Kidney (tissue), 22 donors: Measurements from ENCODE around the gene ANOS1. TPM values are rescaled to one million over a fixed set of nuclear protein-coding genes. Genes with fewer than 3 reads are reported as not detected.
"Not testable (repeated sequence)": the region's sequence is repeated elsewhere in the genome, so short reads cannot be mapped to it uniquely, and the experiment has no call there.

Experiments
- DNase-seq, 5 donors: peaks; one replicate each; pipeline ENCODE4 v3.0.0-alpha.2; 2013 to 2020
- FAIRE-seq: peaks from 2 replicates; lab custom pipeline; 2012; peaks lifted over from hg19 to GRCh38; lab: Jason Lieb, UNC
- H3K27ac ChIP-seq, 2 donors: one replicate each; pipeline ENCODE4 v1.7.0; 2013; ENCODE audit warnings: low read depth in 2 of 2, low read length in 2 of 2, inconsistent platforms in 1 of 2
- H3K27me3 ChIP-seq: one replicate; pipeline ENCODE4 v1.7.1; 2013; ENCODE audit warnings: low read length, inconsistent platforms; ENCODE audit not compliant: control insufficient read depth, insufficient read depth
- H3K36me3 ChIP-seq, 3 donors: one replicate each; pipeline versions ENCODE4 v1.7.0 to v1.7.1; 2013; ENCODE audit warnings: low read length in 3 of 3, control low read depth in 1 of 3, inconsistent platforms in 1 of 3; ENCODE audit not compliant: insufficient read depth in 3 of 3, control insufficient read depth in 2 of 3
- H3K4me1 ChIP-seq, 3 donors: one replicate each; pipeline versions ENCODE4 v1.7.0 to v1.7.1; 2013; ENCODE audit warnings: low read length in 3 of 3, inconsistent platforms in 1 of 3, low read depth in 1 of 3; ENCODE audit not compliant: control insufficient read depth in 2 of 3, insufficient read depth in 2 of 3
- H3K4me3 ChIP-seq, 3 donors: one replicate each; pipeline versions ENCODE4 v1.7.0 to v1.8.1; 2013; ENCODE audit warnings: low read length in 3 of 3, control low read depth in 1 of 3, inconsistent platforms in 1 of 3
- H3K9ac ChIP-seq, 3 donors: one replicate each; pipeline versions ENCODE4 v1.7.0 to v1.7.1; 2013; ENCODE audit warnings: low read length in 3 of 3, control low read depth in 1 of 3, inconsistent platforms in 1 of 3
- H3K9me3 ChIP-seq, 3 donors: one replicate each; pipeline versions ENCODE4 v1.7.0 to v1.7.1; 2013; ENCODE audit warnings: low read length in 3 of 3, control low read depth in 1 of 3, inconsistent platforms in 1 of 3; ENCODE audit not compliant: control insufficient read depth in 2 of 3, insufficient read depth in 1 of 3
- CTCF ChIP-seq: IDR thresholded peaks from 3 replicates; pipeline ENCODE4 v1.5.1; 2012; ENCODE audit warnings: mild to moderate bottlenecking, moderate library complexity, borderline replicate concordance; ENCODE audit not compliant: insufficient read depth; ENCODE audit errors: extremely low read depth
- intact Hi-C: fragments of 100-400 bp; cut with DNase I; formaldehyde crosslinking; loops from one replicate; pipeline ENCODE4 v1.11.1; 2022
- long read RNA-seq, 10 donors: library from polyadenylated mRNA in 1 of 10; unstranded in 1 of 10; transcript quantifications; one replicate each; pipeline ENCODE4 v2.0.0 and lab custom pipeline, GENCODE V29; 2021 to 2026
- polyA plus RNA-seq: library from polyadenylated mRNA; stranded (reverse); fragments of 350-450 nt; fragmentation: Illumina TruSeq; extraction: RNeasy Lipid Tissue Mini Kit (QIAGEN cat#74804); gene quantifications from one replicate; pipeline ENCODE4 v1.2.3, GENCODE V29; 2014; ENCODE audit warnings: low read depth, low replicate concordance; ENCODE audit not compliant: insufficient read depth
- total RNA-seq: library from RNA; stranded (reverse); fragmentation: NEBNext Ultra II Directional; extraction: Animal tissue kit (Norgen Biotek cat#: 25700); gene quantifications from one replicate; pipeline ENCODE4 v1.2.1, GENCODE V29; 2021
- donor health status: control.
- donor health status: control.
- donor health status: control.
- donor health status: control.
- donor health status: control.
- donor health status: DM: yes; HTN: yes; CAD: no.
- donor health status: Normal renal cell carcinoma (clear cell type).

Gene ANOS1
- total RNA-seq (2.3 TPM), polyA plus RNA-seq (0.69 TPM)
- long read RNA-seq, donor 1, result 0 reads
- long read RNA-seq, donor 2, result 0 reads
- long read RNA-seq, donor 3, partial matches to known transcripts, result 0 of 1 reads
- long read RNA-seq, donor 3, other reads (novel, unspliced or antisense), result 0 of 1 reads
- long read RNA-seq, donor 4, full-length matches to known transcripts, result 2 of 2 reads
- long read RNA-seq, donor 4, partial matches to known transcripts, result 0 of 2 reads
- long read RNA-seq, donor 4, other reads (novel, unspliced or antisense), result 0 of 2 reads
- long read RNA-seq, donor 5, result 0 reads
- long read RNA-seq, donor 6, result 0 reads
- long read RNA-seq, donor 7, partial matches to known transcripts, result 0 of 3 reads
- long read RNA-seq, donor 7, other reads (novel, unspliced or antisense), result 3 of 3 reads
- long read RNA-seq, donor 8, result 0 reads
- long read RNA-seq, donor 9, result 0 reads
- long read RNA-seq, donor 10, result 0 reads

GRCh38 chrX:8731559-8732395, at the start of gene ANOS1:
Gene ANOS1 (minus strand): TSS chrX:8732137. CDS start chrX:8732036, 101 bp downstream.
- peak; percentile 77 to 86 (median 81) for DNase-seq
- Histone ChIP-seq H3K27me3 (peaks cover 19% of the 10 kb centered on the region), H3K27ac (no peak within 1 kb of the TSS), H3K36me3 (no peaks in the 10 kb centered on the region), H3K9me3 (no peaks in the 10 kb centered on the region), H3K4me3 (peak within 1 kb of the TSS in 2 of 3 donors; percentile 37 to 41), H3K9ac (no peak within 1 kb of the TSS), H3K4me1 (no peaks in the 10 kb centered on the region)
- no peak for TF ChIP-seq CTCF
- intact Hi-C loops, result loop anchor here (10.0 kb wide), 1 partner anchor 737 kb away; no protein-coding TSS in a partner anchor
- FAIRE-seq, result no peak

DNA sequence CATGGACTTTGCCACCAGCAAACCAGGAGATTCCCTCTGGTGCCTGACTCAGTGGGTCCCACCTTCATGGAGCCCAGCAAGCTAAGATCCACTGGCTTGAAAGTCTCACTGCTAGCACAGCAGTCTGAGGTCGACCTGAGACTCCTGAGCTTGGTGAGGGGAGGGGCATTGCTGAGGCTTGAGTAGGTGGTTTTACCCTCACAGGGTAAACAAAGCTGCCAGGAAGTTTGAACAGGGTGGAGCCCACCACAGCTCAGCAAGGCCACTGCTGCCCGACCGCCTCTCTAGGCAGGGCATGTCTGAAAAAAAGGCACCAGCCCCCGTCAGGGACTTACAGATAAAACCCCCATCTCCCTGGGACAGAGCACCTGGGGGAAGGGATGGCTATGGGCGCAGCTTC, 41.2 kb upstream of the ANOS1 start:
- no peaks in the 10 kb centered on the region for H3K4me1 ChIP-seq
- no peaks in the 10 kb centered on the region for H3K9me3 ChIP-seq
- DNase-seq (peak in 1 of 5 donors; percentile 41), FAIRE-seq (no peak)
- H3K9ac ChIP-seq, result no peak overlapping the region
- no peaks in the 10 kb centered on the region for H3K36me3 ChIP-seq
- no peak overlapping the region for H3K4me3 ChIP-seq
- TF ChIP-seq CTCF, result no peak
- H3K27ac ChIP-seq, result no peak overlapping the region
- H3K27me3 ChIP-seq, result no peaks in the 10 kb centered on the region
- intact Hi-C loops, result no loop called here

- Histone ChIP-seq H3K9ac (no peak overlapping the region), H3K9me3 (no peaks in the 10 kb centered on the region), H3K4me1 (no peaks in the 10 kb centered on the region), H3K36me3 (no peaks in the 10 kb centered on the region), H3K27me3 (peaks cover 2% of the 10 kb centered on the region), H3K4me3 (no peak overlapping the region), H3K27ac (no peak overlapping the region)
- intact Hi-C loops, result no loop called here
- FAIRE-seq, result no peak
- no peak for TF ChIP-seq CTCF
- no peak for DNase-seq
Observed at GRCh38 chrX:8760021-8760420, 28.1 kb upstream of the ANOS1 start.

GRCh38 chrX:8758706-8759105, 26.8 kb upstream of the ANOS1 start:
- FAIRE-seq, intact Hi-C loops: not testable (repeated sequence)

GRCh38 chrX:8757609-8758389, 25.9 kb upstream of the ANOS1 start:
- H3K36me3 ChIP-seq, H3K9me3 ChIP-seq, DNase-seq, H3K27ac ChIP-seq, H3K4me1 ChIP-seq, FAIRE-seq, H3K9ac ChIP-seq, H3K4me3 ChIP-seq, intact Hi-C loops, H3K27me3 ChIP-seq: not testable (repeated sequence)

More at GRCh38 chrX:8758706-8759105, 26.8 kb upstream of the ANOS1 start:
- not testable (repeated sequence) for H3K27me3 ChIP-seq, H3K9me3 ChIP-seq, H3K4me1 ChIP-seq, DNase-seq, H3K9ac ChIP-seq, H3K36me3 ChIP-seq, H3K4me3 ChIP-seq, H3K27ac ChIP-seq
